Esophagus muscularis mucosa (tissue), 4 donors: ENCODE results near the gene ATP2B2. TPM values are rescaled to one million over a fixed set of nuclear protein-coding genes. Genes with fewer than 3 reads are reported as not detected.

Source experiments
- DNase-seq: peaks from one replicate; pipeline ENCODE4 v3.0.0-alpha.2; 2017; ENCODE audit errors: extremely low spot score
- H3K27ac ChIP-seq, 4 donors: fragments of 200-600 bp; sonication (generic); replicated peaks in 1 of 4; 1 replicate in 3 of 4; 2 replicates in 1 of 4; pipeline ENCODE4 v1.5.1; 2016 to 2019; ENCODE audit warnings: mild to moderate bottlenecking in 1 of 4
- H3K27me3 ChIP-seq, 4 donors: fragments of 200-600 bp; sonication (generic); one replicate each; pipeline versions ENCODE4 v1.5.1 to v1.6.0; 2016 to 2019
- H3K36me3 ChIP-seq, 4 donors: fragments of 200-600 bp; sonication (generic); one replicate each; pipeline ENCODE4 v1.5.1; 2016 to 2019
- H3K4me1 ChIP-seq, 4 donors: fragments of 200-600 bp; sonication (generic); one replicate each; pipeline ENCODE4 v1.5.1; 2016 to 2019
- H3K4me3 ChIP-seq, 4 donors: fragments of 200-600 bp; sonication (generic); 1 replicate in 2 of 4; 2 replicates in 2 of 4; pipeline ENCODE4 v1.5.1; 2016 to 2019; ENCODE audit warnings: mild to moderate bottlenecking in 4 of 4, moderate library complexity in 1 of 4
- H3K9me3 ChIP-seq, 4 donors: fragments of 200-600 bp; sonication (generic); 1 replicate in 3 of 4; 2 replicates in 1 of 4; pipeline ENCODE4 v1.5.1; 2016 to 2019
- CTCF ChIP-seq, 3 experiments: fragments of 200-600 bp in 2 of 3; fragments of 450-650 bp in 1 of 3; sonication (generic) in 2 of 3; IDR thresholded peaks; one replicate each; pipeline ENCODE4 v1.5.1; 2017 to 2019; ENCODE audit warnings: antibody characterized with exemption in 3 of 3, mild to moderate bottlenecking in 2 of 3, moderate library complexity in 1 of 3
- EP300 ChIP-seq: sonication (generic); formaldehyde crosslinking; IDR thresholded peaks from one replicate; pipeline ENCODE4 v1.6.1; 2017; ENCODE audit warnings: antibody characterized with exemption
- POLR2A ChIP-seq: fragments of 450-650 bp; IDR thresholded peaks from one replicate; pipeline ENCODE4 v1.6.1; 2017; ENCODE audit warnings: antibody characterized with exemption, moderate library complexity, mild to moderate bottlenecking, low read depth
- POLR2AphosphoS5 ChIP-seq, 2 donors: sonication (generic); formaldehyde crosslinking; IDR thresholded peaks; one replicate each; pipeline ENCODE4 v1.6.1; 2017; ENCODE audit warnings: antibody characterized with exemption in 2 of 2
- WGBS: methylation state at CpG from one replicate; pipeline ENCODE4 v1.1.5; 2018; 5-methylcytosine and 5-hydroxymethylcytosine counted together
- intact Hi-C: fragments of 100-400 bp; cut with DNase I; formaldehyde crosslinking; loops from one replicate; pipeline ENCODE4 v1.15.1; 2023
- total RNA-seq, 4 donors: library from RNA; depleted of rRNA; stranded (reverse); fragments of >200 nt; gene quantifications; one replicate each; pipeline versions ENCODE4 v1.1.0 to v1.2.1, GENCODE V29; 2016

The ATP2B2 gene
- total RNA-seq, 4 donors from 2014 or later, result under 0.01 to 0.75 (median 0.39) TPM

DNA sequence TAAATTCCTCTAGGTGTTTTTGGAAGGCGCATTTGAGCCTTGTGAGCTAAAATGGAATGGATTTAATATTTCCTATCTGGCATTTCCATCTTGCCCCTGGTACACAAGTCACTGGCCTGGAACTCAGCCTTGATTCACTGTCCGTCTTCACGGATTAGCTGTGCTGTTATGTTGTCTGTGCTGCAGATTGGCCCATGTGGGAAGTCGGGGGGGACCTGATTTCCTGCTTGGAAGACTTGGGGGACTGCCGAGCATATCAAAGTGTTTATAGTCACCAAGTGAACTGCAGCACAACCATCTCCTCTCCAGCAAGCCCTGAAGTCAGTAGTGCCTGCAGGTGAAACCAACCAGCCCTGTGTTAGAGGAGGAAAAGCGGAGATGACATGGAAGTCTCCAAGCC, 224.8 kb downstream of the ATP2B2 start:
- 86% methylated on average over 5 of the region's 6 CpGs for WGBS
- no peak for DNase-seq
- intact Hi-C loops, result no loop called here
- Histone ChIP-seq H3K4me1 (peaks cover 0 to 9% (median 2%) of the 10 kb centered on the region in 4 donors), H3K27ac (no peak overlapping the region), H3K4me3 (no peak overlapping the region), H3K36me3 (peaks cover 35 to 90% (median 70%) of the 10 kb centered on the region in 4 donors), H3K9me3 (no peaks in the 10 kb centered on the region), H3K27me3 (no peaks in the 10 kb centered on the region)
- TF ChIP-seq EP300, result no peak
- no peak for TF ChIP-seq POLR2A
- no peak for TF ChIP-seq POLR2AphosphoS5 (IDR thresholded peaks at IDR 0.05)
- TF ChIP-seq CTCF (IDR thresholded peaks at IDR 0.05), result no peak

DNA sequence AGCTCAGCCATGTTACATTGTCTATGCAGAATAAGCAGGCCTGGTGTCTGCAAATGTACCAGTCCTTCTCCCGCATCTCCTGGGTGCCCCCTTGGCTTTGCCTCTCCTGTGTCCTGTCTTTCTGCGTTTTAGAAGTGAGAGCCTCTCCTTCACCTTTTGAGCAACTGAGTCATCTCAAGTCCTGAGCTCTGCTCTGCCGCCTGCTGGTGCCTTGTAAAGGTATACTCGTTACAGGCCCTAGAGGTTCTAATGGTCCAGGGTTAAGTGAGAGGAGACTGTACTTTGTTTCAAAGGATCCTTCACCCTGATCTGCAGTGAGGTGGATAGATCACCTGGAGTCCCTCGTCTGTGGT, 225.2 kb downstream of the ATP2B2 start:
- Histone ChIP-seq H3K4me1 (peaks cover 0 to 9% (median 2%) of the 10 kb centered on the region in 4 donors), H3K9me3 (no peaks in the 10 kb centered on the region), H3K27ac (no peak overlapping the region), H3K27me3 (no peaks in the 10 kb centered on the region), H3K4me3 (no peak overlapping the region), H3K36me3 (peaks cover 35 to 90% (median 68%) of the 10 kb centered on the region in 4 donors)
- intact Hi-C loops, result no loop called here
- 79% methylated on average over 5 of the region's 5 CpGs for WGBS
- TF ChIP-seq EP300, result no peak
- no peak for TF ChIP-seq POLR2AphosphoS5 (IDR thresholded peaks at IDR 0.05)
- TF ChIP-seq CTCF (IDR thresholded peaks at IDR 0.05), result no peak
- no peak for TF ChIP-seq POLR2A
- no peak for DNase-seq

- WGBS, result 88% methylated on average over 13 of the region's 13 CpGs
Measured at GRCh38 chr3:10279384-10280176, 225.8 kb downstream of the ATP2B2 start.

GRCh38 chr3:10278501-10278900, 226.9 kb downstream of the ATP2B2 start:
- no CpG with 5 or more reads among the region's 1 CpG for WGBS
- intact Hi-C loops, result no loop called here
- TF ChIP-seq POLR2A (no peak), EP300 (no peak), POLR2AphosphoS5 (IDR thresholded peaks at IDR 0.05) (no peak), CTCF (IDR thresholded peaks at IDR 0.05) (no peak)
- DNase-seq, result no peak
- Histone ChIP-seq H3K36me3 (peaks cover 35 to 81% (median 60%) of the 10 kb centered on the region in 4 donors), H3K9me3 (no peaks in the 10 kb centered on the region), H3K4me1 (peaks cover 10 to 21% (median 14%) of the 10 kb centered on the region in 4 donors), H3K27ac (no peak overlapping the region), H3K27me3 (no peaks in the 10 kb centered on the region), H3K4me3 (no peak overlapping the region)

More at GRCh38 chr3:10279384-10280176, 225.8 kb downstream of the ATP2B2 start:
- TF ChIP-seq EP300 (no peak), CTCF (IDR thresholded peaks at IDR 0.05) (no peak), POLR2A (no peak), POLR2AphosphoS5 (IDR thresholded peaks at IDR 0.05) (no peak)
- Histone ChIP-seq H3K4me3 (no peak overlapping the region), H3K27ac (no peak overlapping the region), H3K4me1 (peaks cover under 1 to 13% (median 6%) of the 10 kb centered on the region in 4 donors), H3K36me3 (peaks cover 35 to 90% (median 67%) of the 10 kb centered on the region in 4 donors), H3K9me3 (no peaks in the 10 kb centered on the region), H3K27me3 (no peaks in the 10 kb centered on the region)
- no peak for DNase-seq
- intact Hi-C loops, result no loop called here
